GM23338 (cell line): ENCODE measurements around the gene OR5C1.

Experiments
- CREB1 ChIP-seq: fragments of 250-450 bp; sonication (Bioruptor Pico); IDR thresholded peaks from 2 replicates; pipeline ENCODE4 v1.5.0; 2020; ENCODE audit warnings: low read depth, mild to moderate bottlenecking, moderate library complexity
- EZH2 ChIP-seq: fragments of 200-600 bp; sonication (generic); IDR thresholded peaks from one replicate; pipeline ENCODE4 v1.8.0; 2017; ENCODE audit warnings: antibody characterized with exemption, mild to moderate bottlenecking, low read depth; ENCODE audit not compliant: unreplicated experiment
- EZH2phosphoT487 ChIP-seq: fragments of 200-600 bp; sonication (generic); IDR thresholded peaks from one replicate; pipeline ENCODE4 v1.8.1; 2018; ENCODE audit warnings: antibody characterized with exemption; ENCODE audit not compliant: unreplicated experiment
- POLR2AphosphoS5 ChIP-seq: IDR thresholded peaks from 2 replicates; pipeline ENCODE4 v1.6.1; 2016; ENCODE audit warnings: antibody characterized with exemption, low read depth
- ZNF331 ChIP-seq: fragments of 250-450 bp; sonication (Bioruptor Pico); IDR thresholded peaks from 2 replicates; pipeline ENCODE4 v1.5.0; 2020; ENCODE audit warnings: low read depth, mild to moderate bottlenecking, moderate library complexity
- TF ChIP-seq, protein P1 (sequence below), 2 experiments: fragments of 200-600 bp in 1 of 2; sonication (generic) in 1 of 2; conservative IDR thresholded peaks; 2 replicates each; pipeline versions ENCODE4 v1.5.1 to v1.6.1; 2016 to 2017; ENCODE audit warnings: antibody characterized with exemption in 2 of 2, low read depth in 2 of 2, mild to moderate bottlenecking in 2 of 2, moderate library complexity in 1 of 2
- TF ChIP-seq, protein P2 (sequence below): IDR thresholded peaks from one replicate; pipeline ENCODE4 v1.6.1; 2018; ENCODE audit warnings: antibody characterized with exemption; ENCODE audit not compliant: unreplicated experiment
- TF ChIP-seq, protein P3 (sequence below): IDR thresholded peaks from 2 replicates; pipeline ENCODE4 v1.6.1; 2016; ENCODE audit warnings: antibody characterized with exemption

DNA sequence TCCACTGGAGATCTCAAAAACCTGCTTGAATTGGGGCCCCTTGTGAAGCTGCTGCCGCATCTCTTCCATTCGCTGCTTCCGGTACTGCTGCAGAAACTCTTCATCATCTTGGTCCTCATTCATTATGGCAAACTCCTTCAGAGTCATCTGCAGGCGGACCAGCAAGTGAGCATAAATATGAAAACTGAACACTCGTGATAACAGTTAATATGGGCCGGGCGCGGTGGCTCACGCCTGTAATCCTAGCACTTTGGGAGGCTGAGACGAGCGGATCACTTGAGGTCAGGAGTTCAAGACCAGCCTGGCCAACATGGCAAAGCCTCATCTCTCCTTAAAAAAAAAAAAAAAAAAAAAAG lies 31.7 kb downstream of the OR5C1 start:
- TF ChIP-seq, protein P1, sequence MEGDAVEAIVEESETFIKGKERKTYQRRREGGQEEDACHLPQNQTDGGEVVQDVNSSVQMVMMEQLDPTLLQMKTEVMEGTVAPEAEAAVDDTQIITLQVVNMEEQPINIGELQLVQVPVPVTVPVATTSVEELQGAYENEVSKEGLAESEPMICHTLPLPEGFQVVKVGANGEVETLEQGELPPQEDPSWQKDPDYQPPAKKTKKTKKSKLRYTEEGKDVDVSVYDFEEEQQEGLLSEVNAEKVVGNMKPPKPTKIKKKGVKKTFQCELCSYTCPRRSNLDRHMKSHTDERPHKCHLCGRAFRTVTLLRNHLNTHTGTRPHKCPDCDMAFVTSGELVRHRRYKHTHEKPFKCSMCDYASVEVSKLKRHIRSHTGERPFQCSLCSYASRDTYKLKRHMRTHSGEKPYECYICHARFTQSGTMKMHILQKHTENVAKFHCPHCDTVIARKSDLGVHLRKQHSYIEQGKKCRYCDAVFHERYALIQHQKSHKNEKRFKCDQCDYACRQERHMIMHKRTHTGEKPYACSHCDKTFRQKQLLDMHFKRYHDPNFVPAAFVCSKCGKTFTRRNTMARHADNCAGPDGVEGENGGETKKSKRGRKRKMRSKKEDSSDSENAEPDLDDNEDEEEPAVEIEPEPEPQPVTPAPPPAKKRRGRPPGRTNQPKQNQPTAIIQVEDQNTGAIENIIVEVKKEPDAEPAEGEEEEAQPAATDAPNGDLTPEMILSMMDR (conservative IDR thresholded peaks at IDR 0.05; ENCODE audit: low read depth in 2 of 2), result no peak
- TF ChIP-seq, protein P2, sequence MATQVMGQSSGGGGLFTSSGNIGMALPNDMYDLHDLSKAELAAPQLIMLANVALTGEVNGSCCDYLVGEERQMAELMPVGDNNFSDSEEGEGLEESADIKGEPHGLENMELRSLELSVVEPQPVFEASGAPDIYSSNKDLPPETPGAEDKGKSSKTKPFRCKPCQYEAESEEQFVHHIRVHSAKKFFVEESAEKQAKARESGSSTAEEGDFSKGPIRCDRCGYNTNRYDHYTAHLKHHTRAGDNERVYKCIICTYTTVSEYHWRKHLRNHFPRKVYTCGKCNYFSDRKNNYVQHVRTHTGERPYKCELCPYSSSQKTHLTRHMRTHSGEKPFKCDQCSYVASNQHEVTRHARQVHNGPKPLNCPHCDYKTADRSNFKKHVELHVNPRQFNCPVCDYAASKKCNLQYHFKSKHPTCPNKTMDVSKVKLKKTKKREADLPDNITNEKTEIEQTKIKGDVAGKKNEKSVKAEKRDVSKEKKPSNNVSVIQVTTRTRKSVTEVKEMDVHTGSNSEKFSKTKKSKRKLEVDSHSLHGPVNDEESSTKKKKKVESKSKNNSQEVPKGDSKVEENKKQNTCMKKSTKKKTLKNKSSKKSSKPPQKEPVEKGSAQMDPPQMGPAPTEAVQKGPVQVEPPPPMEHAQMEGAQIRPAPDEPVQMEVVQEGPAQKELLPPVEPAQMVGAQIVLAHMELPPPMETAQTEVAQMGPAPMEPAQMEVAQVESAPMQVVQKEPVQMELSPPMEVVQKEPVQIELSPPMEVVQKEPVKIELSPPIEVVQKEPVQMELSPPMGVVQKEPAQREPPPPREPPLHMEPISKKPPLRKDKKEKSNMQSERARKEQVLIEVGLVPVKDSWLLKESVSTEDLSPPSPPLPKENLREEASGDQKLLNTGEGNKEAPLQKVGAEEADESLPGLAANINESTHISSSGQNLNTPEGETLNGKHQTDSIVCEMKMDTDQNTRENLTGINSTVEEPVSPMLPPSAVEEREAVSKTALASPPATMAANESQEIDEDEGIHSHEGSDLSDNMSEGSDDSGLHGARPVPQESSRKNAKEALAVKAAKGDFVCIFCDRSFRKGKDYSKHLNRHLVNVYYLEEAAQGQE, result no peak
- TF ChIP-seq EZH2 (no peak), POLR2AphosphoS5 (no peak), EZH2phosphoT487 (no peak), ZNF331 (CRISPR knock-in tag) (no peak), CREB1 (CRISPR knock-in tag) (no peak)
- TF ChIP-seq, protein P3, sequence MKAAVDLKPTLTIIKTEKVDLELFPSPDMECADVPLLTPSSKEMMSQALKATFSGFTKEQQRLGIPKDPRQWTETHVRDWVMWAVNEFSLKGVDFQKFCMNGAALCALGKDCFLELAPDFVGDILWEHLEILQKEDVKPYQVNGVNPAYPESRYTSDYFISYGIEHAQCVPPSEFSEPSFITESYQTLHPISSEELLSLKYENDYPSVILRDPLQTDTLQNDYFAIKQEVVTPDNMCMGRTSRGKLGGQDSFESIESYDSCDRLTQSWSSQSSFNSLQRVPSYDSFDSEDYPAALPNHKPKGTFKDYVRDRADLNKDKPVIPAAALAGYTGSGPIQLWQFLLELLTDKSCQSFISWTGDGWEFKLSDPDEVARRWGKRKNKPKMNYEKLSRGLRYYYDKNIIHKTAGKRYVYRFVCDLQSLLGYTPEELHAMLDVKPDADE, result no peak
